ENCODE measurements around the gene SAMSN1.

Gene SAMSN1

GRCh38 chr21:14545906-14546480 is at the start of gene SAMSN1:
Gene SAMSN1, minus strand, starts transcription at chr21:14546315. Its CDS starts 54 bp downstream, at chr21:14546261.
- peak; percentile 75 for DNase-seq

GRCh38 chr21:14595449-14595848 is 49.3 kb upstream of the SAMSN1 start:
- no peak for DNase-seq

DNA sequence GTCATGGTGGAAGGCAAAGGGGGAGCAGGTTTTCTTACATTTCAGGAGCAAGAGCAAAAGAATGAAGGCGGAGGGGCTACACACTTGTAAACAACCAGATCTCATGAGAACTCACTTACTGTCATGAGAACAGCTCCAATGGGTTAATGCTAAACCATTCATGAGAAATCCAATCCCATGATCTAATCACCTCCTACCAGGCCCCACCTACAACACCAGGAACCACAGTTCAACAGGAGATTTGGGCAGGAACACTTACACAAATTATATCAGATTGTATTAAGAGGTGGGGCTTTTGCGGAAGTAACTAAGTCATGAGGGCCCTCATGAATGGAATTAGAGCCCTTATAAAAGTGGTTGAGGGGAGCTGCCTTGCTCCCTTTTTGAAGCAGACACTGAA is 48.9 kb upstream of the SAMSN1 start:
- no peak for DNase-seq

DNA sequence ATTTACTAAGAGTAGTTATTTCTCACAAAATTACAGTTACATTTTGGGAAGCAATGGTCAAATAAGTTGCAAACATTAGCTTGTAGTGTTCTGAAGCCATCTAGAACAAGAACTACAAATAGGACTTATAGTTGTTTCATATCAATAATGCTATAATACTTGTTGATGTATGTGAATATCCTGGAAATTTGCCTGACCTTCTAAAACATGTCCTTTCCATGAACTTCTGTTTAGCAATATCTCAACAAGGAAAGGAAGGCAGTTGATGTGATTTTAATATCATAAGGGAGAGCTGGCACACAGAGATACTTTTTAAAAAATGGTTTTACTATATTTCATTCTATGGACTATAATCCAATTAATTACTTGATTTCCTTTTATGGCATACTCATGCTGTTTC is 47.1 kb upstream of the SAMSN1 start:
- DNase-seq, result no peak

DNA sequence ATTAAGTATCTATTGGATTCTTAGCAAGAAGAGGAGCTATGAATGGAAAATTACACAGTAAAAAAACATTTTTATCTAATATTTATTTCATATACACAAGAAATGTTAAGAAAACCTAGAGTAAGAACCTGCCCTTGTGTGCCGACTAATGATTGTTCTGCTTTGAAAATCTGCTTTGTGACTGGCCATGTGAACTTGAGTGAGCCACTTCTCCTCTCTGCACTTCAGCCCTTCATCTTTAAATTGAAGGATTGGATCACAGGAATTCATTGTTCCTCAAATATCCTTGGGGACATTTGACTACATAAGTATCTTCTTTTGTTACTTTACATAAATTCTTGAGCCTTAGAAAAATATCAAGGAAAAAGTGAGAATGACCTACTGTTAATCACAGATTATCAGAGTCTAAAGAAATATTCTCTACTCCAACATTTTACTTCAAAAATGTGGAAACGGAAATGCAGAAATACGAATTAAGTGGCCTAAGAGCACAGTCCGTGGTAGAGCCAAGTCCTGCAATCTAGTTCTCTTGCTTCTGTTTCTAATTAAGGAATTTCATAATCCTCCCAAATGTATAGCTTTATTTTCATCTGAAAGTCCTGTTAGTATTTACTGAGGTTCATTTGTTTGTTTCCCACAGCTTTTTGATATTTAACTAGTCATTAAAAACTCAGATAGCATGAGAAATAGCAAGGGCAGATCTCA is 46.3 kb upstream of the SAMSN1 start:
- no peak for DNase-seq

DNA sequence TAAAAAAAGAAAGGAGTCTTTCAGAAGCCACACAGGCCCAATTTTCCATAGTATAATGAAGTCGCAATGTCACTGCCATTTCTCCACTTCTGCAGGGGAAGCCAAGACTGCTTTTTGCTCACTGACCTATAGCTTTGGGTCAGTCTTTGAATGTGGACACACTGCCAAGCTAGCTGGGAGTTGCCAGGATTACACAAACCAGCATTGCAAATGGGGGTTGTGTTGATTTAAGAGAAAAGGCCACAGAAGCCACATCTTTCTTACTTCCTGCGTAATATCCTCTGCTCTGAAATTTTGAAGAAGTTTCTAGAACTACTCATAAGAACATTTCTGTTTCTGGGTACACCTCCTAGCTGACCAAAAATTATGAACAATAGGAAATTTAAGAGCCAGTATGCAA is 45.8 kb upstream of the SAMSN1 start:
- peak; percentile 4 for DNase-seq

- no peak for DNase-seq
Observed at GRCh38 chr21:14591377-14591776, 45.3 kb upstream of the SAMSN1 start.

DNA sequence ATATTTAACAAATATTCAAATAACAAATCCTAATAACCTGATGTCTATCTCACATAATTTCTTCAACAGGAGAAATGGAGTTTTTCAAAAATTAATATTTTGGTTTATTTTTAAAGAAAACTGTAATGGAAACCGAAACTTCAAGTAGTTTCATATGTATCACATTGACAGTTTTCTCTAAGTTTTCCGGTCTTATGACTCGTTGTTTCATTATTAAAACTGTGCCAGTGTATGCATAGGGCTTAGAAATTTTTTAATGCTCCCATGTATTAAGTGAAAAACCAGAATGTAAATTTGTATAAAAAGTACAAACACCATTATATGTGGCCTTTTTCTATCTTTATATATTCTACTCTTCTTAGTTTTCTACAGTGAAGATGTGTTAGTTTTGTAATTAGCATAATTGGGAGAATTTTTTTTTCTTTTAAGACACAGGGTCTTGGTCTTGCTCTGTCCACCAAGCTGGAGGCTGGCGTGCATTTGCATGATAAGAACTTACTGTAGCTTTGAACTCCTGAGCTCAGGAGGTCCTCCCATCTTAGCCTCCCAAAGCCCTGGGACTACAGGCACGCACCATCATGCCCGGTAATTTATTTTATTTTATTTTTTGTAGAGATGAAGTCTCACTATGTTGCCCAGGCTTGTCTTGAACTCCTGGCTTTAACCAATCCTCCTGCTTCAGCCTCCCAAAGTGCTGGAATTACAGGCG is 43.9 kb upstream of the SAMSN1 start:
- DNase-seq, result no peak

- no peak for DNase-seq
Observed at GRCh38 chr21:14587266-14587665, 41.2 kb upstream of the SAMSN1 start.

DNA sequence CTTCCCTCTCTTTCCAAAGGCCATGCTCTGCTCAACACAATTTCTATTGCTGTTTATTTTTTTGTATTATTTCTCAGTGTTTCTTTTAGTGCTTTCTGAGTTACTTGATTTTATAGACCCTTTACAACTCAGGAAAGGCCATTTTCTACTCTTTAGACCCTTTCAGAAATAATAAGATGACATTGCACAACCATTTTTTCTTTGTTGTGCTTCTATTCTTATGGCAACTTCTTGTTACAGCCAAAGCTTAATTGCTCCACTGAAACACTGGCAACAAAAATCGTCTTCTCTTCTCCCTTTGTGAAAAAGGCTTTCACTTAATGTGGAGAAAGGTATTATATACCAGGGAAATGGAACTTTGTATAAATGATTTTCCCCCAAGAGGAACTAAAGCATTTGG is 39.0 kb upstream of the SAMSN1 start:
- no peak for DNase-seq

GRCh38 chr21:14584357-14585095 is 38.4 kb upstream of the SAMSN1 start:
- no peak for DNase-seq

- no peak for DNase-seq
Observed at GRCh38 chr21:14583629-14584255, 37.6 kb upstream of the SAMSN1 start.

DNA sequence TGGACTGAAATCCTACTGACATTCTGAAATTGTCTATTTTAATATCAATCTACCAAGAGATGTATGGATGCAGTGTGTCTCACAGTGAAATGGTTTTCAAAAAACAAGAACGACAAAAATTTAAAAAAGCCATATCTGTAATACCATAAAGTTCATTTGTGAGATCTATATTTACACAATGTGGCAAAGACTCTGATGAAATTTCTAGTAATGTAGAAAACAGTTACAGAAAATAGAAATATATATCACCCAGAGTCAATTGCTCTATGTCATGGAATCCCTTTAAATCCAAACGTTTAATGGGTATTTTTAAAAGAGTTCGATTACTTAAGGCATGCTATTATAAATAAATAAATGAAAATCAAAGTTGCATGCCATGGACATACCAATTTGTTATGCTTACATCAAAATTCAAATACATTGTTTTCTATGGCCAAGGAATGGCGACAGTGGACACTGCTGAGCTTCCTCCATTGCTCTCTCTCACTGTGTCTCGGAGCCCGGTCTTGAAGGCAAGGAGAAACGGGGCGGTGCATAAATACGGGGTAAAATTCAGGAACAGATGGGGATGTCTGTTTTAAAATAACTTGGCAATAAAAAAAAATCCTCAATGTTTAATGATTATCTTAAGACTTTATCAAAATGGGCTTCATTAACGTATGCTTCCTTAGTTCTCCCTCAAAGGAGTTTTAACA is 37.0 kb upstream of the SAMSN1 start:
- no peak for DNase-seq

DNA sequence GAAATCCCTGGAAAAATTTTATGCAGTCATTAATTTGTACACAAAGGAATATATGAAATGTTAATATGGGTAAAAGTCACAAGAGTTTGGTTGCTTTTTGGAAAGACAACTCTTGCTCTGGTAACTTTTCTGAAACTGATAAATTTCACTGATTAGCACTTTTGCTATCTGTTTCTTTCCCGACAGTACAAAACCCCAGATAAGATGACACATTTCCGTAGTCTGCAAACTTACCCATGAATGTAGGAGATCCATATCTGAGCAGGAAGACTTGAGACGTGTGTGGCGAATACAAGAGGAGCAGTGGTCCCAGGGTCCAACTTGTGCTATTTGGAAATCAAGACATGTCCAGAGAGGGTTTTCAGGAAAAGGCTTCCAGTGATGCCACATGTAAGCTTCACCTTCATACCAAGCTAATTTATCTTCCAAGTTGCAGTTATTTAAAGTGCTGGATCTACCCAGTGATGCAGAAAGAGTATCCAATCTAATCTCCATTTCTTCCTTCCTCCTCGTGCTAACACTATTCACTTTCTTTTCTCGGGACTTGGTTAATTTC is 35.9 kb upstream of the SAMSN1 start:
- DNase-seq, result peak; percentile 33

- no peak for DNase-seq
Observed at GRCh38 chr21:14573244-14573643, 27.1 kb upstream of the SAMSN1 start.

- no peak for DNase-seq
Observed at GRCh38 chr21:14572204-14572780, 26.2 kb upstream of the SAMSN1 start.

DNA sequence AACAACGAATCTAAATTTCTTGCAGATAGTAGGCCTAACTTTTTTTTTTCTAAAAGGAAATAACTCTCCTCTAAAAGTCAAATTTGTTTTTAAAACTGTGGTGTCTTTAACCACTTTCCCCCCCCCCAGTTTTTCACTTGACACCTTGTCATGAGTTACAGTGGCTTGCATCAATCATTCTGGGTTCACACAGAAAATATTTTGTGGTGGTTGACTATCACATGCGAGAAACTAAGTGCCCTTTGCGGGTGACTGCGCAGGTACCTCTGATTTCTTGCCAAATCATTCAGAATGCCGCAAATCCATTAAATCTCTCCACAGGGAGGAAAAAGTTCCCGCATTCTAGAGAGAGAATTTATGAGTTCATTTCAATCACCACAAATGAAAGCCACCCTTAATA is 23.8 kb upstream of the SAMSN1 start:
- no peak for DNase-seq

DNA sequence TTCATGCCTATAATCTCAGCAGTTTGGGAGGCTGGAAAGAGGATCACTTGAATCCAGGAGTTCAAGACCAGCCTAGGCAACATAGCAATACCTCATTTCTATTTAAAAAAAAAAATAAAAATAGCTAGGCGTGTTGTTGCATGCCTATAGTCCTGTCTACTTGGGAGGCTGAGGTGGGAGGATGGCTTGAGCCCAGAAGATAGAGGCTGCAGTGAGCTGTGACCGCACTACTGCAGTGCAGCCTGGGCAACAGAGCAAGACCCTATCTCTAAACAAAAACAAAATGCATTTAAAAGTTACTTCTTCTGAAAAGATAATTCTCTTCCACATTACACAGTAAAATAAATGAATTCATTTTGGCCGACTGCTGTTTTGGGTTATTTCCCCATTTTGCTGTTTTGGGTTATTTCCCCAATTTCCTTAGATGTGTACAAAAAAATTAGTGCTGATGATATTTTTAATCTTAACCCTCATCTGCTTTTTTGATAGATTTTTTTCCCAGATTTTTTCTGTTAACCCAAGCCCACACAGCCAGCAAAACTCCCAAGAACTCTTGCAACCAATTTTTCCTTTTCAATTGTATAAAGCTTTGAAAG is 23.0 kb upstream of the SAMSN1 start:
- DNase-seq, result no peak

GRCh38 chr21:14567331-14568279 is 21.5 kb upstream of the SAMSN1 start:
- DNase-seq, result no peak

DNA sequence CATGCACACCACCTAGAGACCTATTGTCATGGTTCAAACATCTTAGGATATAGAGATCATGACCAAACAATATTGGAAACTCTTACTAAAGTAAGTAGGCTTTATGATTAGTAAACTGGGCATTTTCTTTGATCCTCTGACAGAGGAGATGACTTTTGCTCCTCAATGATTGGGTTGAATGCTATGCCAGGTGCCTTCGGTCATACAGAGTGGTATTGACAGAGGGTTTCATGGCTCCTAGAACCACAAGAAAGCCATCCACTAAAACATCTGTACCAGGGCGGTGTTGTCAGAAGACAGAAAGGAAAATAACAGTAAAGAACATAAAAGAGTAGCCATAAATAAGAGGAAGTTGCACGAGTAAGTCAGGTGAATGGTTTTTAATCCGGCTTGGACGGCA is 20.8 kb upstream of the SAMSN1 start:
- DNase-seq, result no peak

All from CD4-positive, alpha-beta T cell treated with Interleukin-6 for 4 hours (primary cell).